SH-SY5Y (cell line): ENCODE data around the gene TAS1R1.

Source experiments
- GATA2 ChIP-seq: IDR thresholded peaks from 2 replicates; pipeline ENCODE4 v1.6.1; 2011; ENCODE audit warnings: mild to moderate bottlenecking, low read depth, low read length
- GATA3 ChIP-seq: IDR thresholded peaks from 2 replicates; pipeline ENCODE4 v1.6.1; 2011; ENCODE audit warnings: low read depth, mild to moderate bottlenecking, low read length, moderate library complexity

TAS1R1 gene

GRCh38 chr1:6588893-6589520 lies 33.9 kb downstream of the TAS1R1 start:
- TF ChIP-seq GATA2 (no peak), GATA3 (no peak)

DNA sequence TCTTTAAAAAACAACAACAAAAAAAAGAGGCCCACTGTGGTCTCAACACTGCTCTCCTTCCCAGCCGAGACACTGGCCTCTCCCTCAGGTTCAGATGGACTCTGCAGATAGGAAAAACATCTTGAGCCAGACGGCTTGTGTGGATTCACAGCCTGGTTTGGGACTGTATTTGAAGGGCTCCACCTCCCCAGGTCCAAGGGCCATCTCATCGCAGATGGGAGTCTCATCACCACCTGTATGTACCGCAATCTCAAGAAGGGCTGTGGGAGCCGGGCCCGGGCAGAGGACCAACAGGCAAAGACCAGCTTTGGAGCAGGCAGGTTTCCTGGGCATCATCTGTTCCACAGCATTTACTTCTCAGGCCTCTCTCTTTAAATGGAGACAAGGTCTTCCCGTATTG lies 34.9 kb downstream of the TAS1R1 start:
- TF ChIP-seq GATA2, result no peak
- TF ChIP-seq GATA3, result no peak

DNA sequence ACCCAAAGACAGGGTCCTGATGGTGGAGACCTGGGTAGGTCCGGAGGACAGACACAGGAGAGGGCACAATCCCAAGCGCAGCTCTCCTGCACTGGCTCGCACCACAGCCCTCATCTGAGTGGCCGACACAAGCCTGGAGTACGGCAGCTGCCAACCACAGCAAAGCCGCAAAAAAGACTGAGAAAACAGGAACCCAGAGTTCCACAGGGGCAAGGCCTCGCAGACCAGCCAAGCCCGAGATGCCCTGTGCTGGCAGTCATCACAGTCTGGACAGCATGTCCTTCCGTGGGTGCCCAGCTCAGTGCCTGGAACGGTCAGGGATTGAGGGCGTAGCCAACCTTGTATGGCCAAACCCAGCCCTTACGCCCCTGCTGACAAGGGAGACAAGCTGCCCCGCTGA lies 36.1 kb downstream of the TAS1R1 start:
- TF ChIP-seq GATA2, result no peak
- no peak for TF ChIP-seq GATA3

GRCh38 chr1:6591644-6592043 lies 36.5 kb downstream of the TAS1R1 start:
- TF ChIP-seq GATA3 (no peak), GATA2 (no peak)

GRCh38 chr1:6592441-6592840 lies 37.3 kb downstream of the TAS1R1 start:
- TF ChIP-seq GATA2, result no peak

- TF ChIP-seq GATA2, result no peak
- no peak for TF ChIP-seq GATA3
Measured at GRCh38 chr1:6592865-6593593, 37.9 kb downstream of the TAS1R1 start.

DNA sequence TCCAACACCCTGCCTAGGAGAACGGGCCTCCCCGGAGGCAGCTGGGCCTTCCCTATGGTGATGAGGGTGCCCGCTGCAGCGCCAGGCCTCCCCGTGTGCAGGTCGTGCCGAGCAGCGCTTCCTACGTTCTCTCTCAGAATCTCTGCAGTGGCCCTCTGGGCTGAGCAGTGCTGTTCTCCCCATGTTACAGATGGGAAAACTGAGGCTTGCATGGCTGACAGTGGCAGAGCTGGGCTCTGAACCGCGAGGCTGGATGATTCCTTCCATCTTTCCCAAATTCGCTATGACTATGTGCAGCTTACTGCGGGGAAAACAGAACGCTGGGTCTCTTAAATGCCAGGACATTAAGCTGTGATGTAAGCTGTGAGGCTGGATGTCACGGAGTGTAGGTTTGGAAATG lies 38.7 kb downstream of the TAS1R1 start:
- TF ChIP-seq GATA2 (no peak), GATA3 (no peak)

DNA sequence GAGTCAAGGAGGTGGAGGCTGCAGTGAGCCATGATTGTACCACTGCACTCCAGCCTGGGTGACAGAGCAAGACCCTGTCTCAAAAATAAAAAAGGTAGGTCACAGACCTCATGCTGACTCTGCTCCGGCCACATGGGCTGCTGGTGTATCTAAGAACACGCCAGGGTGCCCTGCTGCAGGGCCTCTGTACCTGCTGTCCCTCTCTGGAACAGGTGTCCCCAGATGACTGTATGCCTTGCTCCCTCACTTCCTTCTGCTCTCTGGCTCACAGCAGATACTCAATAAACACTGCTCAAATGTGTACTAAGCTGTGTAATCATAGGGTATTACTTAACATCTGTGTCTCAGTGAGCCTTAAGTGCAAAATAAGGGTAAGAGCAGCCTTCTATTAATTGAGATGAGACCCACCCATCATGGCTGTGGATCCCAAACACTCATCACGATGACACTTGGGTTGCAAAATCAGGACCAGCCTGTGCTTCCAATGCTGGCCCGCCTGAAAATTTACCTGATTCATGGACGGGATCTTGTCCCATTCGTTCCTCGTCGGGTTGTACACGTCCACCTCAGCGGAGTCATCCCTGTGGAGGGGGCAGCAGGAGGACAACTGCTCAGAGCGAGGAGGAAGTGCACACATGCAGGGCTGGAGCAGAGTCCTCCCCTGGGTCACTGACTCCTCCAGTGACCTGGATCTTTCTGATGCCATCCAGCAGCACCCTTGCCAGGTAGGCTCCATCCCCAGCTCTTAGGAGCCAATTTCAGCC lies 40.1 kb downstream of the TAS1R1 start:
- TF ChIP-seq GATA2 (no peak), GATA3 (no peak)

DNA sequence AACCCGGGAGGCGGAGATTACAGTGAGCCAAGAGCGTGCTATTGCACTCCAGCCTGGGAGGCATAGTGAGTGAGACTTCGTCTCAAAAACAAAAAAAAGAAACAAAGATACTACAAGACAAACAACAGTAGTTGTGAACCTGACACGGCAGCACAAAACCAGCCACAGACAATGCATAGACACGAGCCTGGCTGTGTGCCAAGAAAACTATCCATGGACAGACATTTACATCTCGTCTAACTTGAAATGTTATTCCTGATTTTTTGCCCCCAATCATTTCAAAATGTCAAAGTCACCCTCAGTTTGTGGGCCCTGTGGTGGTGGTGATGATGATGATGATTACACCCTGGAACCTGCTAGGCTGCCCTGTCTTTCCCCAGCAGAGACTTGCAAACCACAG lies 41.2 kb downstream of the TAS1R1 start:
- TF ChIP-seq GATA3 (no peak), GATA2 (no peak)

- no peak for TF ChIP-seq GATA2
- no peak for TF ChIP-seq GATA3
Measured at GRCh38 chr1:6596886-6597776, 42.0 kb downstream of the TAS1R1 start.

GRCh38 chr1:6597777-6598131 lies 42.6 kb downstream of the TAS1R1 start:
- no peak for TF ChIP-seq GATA3
- no peak for TF ChIP-seq GATA2

- TF ChIP-seq GATA2 (no peak), GATA3 (no peak)
Measured at GRCh38 chr1:6599141-6599975, 44.3 kb downstream of the TAS1R1 start.

- TF ChIP-seq GATA2, result no peak
- no peak for TF ChIP-seq GATA3
Measured at GRCh38 chr1:6600410-6601048, 45.4 kb downstream of the TAS1R1 start.
